Endothelial cell (in vitro differentiated cells): ENCODE results near the gene TMEM237. TPM values are rescaled to one million over a fixed set of nuclear protein-coding genes. Genes with fewer than 3 reads are reported as not detected.

ENCODE experiments used
- DNase-seq: peaks from one replicate; pipeline ENCODE4 v3.0.0; 2021; ENCODE audit warnings: low spot score
- H3K27ac Mint-ChIP-seq: one replicate; pipeline ENCODE4 v1.8.0; 2021; ENCODE audit warnings: mixed read lengths, inconsistent platforms; ENCODE audit not compliant: unreplicated experiment
- H3K27me3 Mint-ChIP-seq: one replicate; pipeline ENCODE4 v1.8.0; 2021; ENCODE audit warnings: mild to moderate bottlenecking, moderate library complexity, mixed read lengths, inconsistent platforms; ENCODE audit not compliant: unreplicated experiment
- H3K36me3 Mint-ChIP-seq: one replicate; pipeline ENCODE4 v1.8.0; 2021; ENCODE audit warnings: mild to moderate bottlenecking, low read depth, mixed read lengths, inconsistent platforms; ENCODE audit not compliant: unreplicated experiment
- H3K4me1 Mint-ChIP-seq: one replicate; pipeline ENCODE4 v1.8.0; 2021; ENCODE audit warnings: mild to moderate bottlenecking, mixed read lengths, inconsistent platforms; ENCODE audit not compliant: unreplicated experiment
- H3K4me3 Mint-ChIP-seq: one replicate; pipeline ENCODE4 v1.8.0; 2021; ENCODE audit warnings: mild to moderate bottlenecking, mixed read lengths, inconsistent platforms; ENCODE audit not compliant: unreplicated experiment
- H3K9me3 Mint-ChIP-seq: one replicate; pipeline ENCODE4 v1.8.0; 2021; ENCODE audit warnings: mixed read lengths, inconsistent platforms; ENCODE audit not compliant: unreplicated experiment
- total RNA-seq: library from RNA; stranded (reverse); fragmentation: NEBNext Ultra II Directional; extraction: Animal tissue kit (Norgen Biotek cat#: 25700); gene quantifications from one replicate; pipeline ENCODE4 v1.2.1, GENCODE V29; 2021; ENCODE audit not compliant: unreplicated experiment
- TF ChIP-seq, protein P1 (sequence below): fragments of 200-600 bp; sonication (generic); IDR thresholded peaks from one replicate; pipeline ENCODE4 v1.5.0; 2021; ENCODE audit warnings: antibody characterized with exemption; ENCODE audit not compliant: unreplicated experiment

TMEM237 gene
- total RNA-seq, 1 donor from 2014 or later, result 22.3 TPM

DNA sequence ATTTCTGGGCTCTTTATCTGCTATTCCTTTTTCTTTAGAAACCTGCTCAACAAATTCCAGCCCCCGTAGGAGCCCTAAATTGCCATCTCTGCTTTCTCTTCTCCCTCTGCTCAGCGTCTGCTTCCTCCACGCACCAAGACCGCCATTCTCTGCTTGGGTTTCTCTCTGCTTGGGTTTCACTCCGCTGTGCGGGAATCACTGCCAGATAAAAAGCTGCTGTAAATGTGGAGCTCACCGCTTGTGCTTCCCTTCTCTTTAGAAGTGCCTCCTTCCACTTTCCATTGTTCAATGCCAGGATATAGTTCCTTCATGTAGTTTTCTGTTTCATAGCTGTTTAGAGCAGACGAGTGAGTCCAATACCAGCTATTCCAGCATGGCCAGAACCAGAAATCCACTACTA is 45.9 kb downstream of the TMEM237 start:
- TF ChIP-seq, protein P1, sequence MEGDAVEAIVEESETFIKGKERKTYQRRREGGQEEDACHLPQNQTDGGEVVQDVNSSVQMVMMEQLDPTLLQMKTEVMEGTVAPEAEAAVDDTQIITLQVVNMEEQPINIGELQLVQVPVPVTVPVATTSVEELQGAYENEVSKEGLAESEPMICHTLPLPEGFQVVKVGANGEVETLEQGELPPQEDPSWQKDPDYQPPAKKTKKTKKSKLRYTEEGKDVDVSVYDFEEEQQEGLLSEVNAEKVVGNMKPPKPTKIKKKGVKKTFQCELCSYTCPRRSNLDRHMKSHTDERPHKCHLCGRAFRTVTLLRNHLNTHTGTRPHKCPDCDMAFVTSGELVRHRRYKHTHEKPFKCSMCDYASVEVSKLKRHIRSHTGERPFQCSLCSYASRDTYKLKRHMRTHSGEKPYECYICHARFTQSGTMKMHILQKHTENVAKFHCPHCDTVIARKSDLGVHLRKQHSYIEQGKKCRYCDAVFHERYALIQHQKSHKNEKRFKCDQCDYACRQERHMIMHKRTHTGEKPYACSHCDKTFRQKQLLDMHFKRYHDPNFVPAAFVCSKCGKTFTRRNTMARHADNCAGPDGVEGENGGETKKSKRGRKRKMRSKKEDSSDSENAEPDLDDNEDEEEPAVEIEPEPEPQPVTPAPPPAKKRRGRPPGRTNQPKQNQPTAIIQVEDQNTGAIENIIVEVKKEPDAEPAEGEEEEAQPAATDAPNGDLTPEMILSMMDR, result no peak
- Mint-ChIP-seq H3K36me3 (no peaks in the 10 kb centered on the region), H3K27me3 (peaks cover 1% of the 10 kb centered on the region), H3K9me3 (no peaks in the 10 kb centered on the region), H3K4me1 (peaks cover 7% of the 10 kb centered on the region), H3K4me3 (no peak overlapping the region), H3K27ac (peak overlapping the region; percentile 15)
- no peak for DNase-seq

DNA sequence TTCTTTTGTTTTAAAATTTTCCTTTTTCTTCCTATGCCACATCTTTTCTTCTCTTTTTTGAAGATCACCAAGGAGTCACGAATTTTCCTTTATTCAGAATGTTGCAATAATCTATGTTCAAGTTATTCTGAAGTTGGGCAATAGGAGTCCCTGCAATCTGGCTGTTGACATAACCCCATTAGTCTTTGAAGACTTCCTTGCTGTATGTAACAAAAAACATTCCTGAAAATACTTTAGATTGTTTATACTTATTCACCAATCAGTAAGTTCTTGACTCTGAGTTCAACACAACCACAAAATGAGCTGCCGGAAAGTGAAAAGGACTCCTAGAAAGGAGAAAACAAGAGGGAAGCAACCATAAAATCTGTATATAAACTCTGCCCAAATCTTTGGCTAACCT is 62.8 kb downstream of the TMEM237 start:
- DNase-seq, result no peak
- H3K27ac Mint-ChIP-seq, result no peak overlapping the region
- no peaks in the 10 kb centered on the region for H3K27me3 Mint-ChIP-seq
- H3K36me3 Mint-ChIP-seq, result no peaks in the 10 kb centered on the region
- H3K4me3 Mint-ChIP-seq, result no peak overlapping the region
- TF ChIP-seq, protein P1, result no peak
- H3K4me1 Mint-ChIP-seq, result no peaks in the 10 kb centered on the region
- H3K9me3 Mint-ChIP-seq, result no peaks in the 10 kb centered on the region

DNA sequence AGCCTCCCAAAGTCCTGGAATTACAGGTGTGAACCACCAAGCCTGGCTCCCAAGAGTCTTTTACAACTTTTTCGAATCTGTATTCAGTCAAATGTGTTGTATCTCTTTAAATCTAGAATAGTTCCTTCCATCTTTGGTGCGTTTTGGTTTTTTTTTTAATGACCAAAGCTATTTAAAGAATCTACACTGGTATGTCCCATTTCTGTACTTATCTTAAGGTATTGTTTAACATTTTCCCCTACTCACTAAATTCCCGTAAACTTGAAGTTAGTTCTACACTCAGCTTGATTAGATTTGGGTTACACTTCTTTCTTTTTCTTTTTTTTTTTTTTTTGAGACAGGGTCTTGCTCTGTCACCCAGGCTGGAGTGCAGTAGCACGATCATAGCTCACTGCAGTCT is 63.8 kb downstream of the TMEM237 start:
- H3K9me3 Mint-ChIP-seq, result no peaks in the 10 kb centered on the region
- TF ChIP-seq, protein P1, result no peak
- H3K27me3 Mint-ChIP-seq, result no peaks in the 10 kb centered on the region
- no peaks in the 10 kb centered on the region for H3K4me1 Mint-ChIP-seq
- no peak overlapping the region for H3K4me3 Mint-ChIP-seq
- H3K27ac Mint-ChIP-seq, result no peak overlapping the region
- no peak for DNase-seq
- no peaks in the 10 kb centered on the region for H3K36me3 Mint-ChIP-seq

DNA sequence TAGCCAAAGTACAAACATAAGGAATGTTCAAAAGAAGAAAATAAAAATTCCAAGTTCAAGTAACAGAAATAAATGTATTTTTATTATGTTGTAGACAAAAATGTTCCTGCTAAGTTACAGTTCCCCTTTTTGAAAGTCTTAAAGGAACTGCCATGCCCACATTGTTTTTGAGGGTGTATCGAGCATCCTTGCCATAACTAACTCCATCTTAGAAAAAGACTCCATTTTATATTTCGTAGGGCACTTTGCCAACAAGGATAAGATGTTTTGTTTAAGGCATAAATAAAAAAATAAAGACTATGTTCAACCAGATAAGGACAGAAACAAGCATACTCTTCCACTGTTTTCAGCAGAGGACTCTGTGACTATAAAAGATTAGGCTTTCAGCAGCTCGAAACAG is 67.3 kb downstream of the TMEM237 start:
- Mint-ChIP-seq H3K9me3 (no peaks in the 10 kb centered on the region), H3K4me3 (no peak overlapping the region), H3K27ac (no peak overlapping the region), H3K27me3 (no peaks in the 10 kb centered on the region), H3K36me3 (no peaks in the 10 kb centered on the region), H3K4me1 (no peaks in the 10 kb centered on the region)
- TF ChIP-seq, protein P1, result no peak
- no peak for DNase-seq

DNA sequence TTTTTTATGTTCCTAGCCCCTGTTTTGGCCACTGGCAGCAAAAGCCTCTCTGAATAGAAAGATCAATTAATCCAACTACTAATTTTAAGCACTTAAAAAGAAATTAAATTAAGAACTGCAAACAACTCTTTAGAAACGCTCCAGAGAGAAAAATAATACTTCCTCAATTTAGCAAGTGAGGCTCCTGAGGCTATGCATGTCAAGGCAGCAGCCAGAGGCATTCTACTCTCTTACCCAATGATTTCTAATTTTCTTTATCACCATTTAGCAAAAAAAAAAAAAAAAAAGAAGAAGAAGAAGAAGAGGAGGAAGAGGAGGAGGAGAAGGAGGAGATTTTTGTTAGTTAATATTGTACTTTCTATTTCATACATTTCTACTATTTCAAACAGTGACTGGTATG is 68.5 kb downstream of the TMEM237 start:
- DNase-seq, result no peak
- peaks cover 3% of the 10 kb centered on the region for H3K27me3 Mint-ChIP-seq
- H3K9me3 Mint-ChIP-seq, result no peaks in the 10 kb centered on the region
- TF ChIP-seq, protein P1, result no peak
- no peaks in the 10 kb centered on the region for H3K4me1 Mint-ChIP-seq
- H3K27ac Mint-ChIP-seq, result no peak overlapping the region
- no peak overlapping the region for H3K4me3 Mint-ChIP-seq
- no peaks in the 10 kb centered on the region for H3K36me3 Mint-ChIP-seq
